HG02884 (cell line): Measurements from ENCODE around the gene COMMD10.
A peak's percentile ranks its signal among the peaks of the same experiment; 100 is the strongest.

Experiments used
- ATAC-seq: cut with Tn5 transposase; IDR thresholded peaks from one replicate; pipeline ENCODE4 v1.9.1; 2021; ENCODE audit warnings: mild to moderate bottlenecking, moderate library complexity; ENCODE audit not compliant: unreplicated experiment

Gene COMMD10

GRCh38 chr5:116209166-116209565 lies 124.3 kb downstream of the COMMD10 start:
- ATAC-seq = no peak

DNA sequence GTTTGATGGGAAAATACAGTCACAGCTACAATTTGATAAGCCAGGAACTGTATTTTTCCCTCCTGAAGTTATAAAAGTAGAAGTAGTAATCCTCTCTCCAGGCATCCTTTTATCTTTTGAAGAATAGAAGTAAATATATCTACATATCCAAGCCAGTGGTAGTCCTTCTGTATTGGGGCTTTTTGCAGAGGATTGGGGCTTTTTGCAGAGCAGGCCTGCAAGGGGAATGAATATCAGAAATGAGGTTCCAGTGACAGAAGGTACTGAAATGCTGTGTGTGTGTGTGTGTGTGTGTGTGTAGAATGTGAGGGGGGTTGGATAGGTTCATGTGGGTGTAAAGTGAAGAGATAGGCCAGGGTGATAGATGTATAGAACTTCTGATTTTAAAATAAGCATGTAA lies 127.4 kb downstream of the COMMD10 start:
- no peak for ATAC-seq

- no peak for ATAC-seq
Observed at GRCh38 chr5:116216246-116216645, 131.4 kb downstream of the COMMD10 start.

DNA sequence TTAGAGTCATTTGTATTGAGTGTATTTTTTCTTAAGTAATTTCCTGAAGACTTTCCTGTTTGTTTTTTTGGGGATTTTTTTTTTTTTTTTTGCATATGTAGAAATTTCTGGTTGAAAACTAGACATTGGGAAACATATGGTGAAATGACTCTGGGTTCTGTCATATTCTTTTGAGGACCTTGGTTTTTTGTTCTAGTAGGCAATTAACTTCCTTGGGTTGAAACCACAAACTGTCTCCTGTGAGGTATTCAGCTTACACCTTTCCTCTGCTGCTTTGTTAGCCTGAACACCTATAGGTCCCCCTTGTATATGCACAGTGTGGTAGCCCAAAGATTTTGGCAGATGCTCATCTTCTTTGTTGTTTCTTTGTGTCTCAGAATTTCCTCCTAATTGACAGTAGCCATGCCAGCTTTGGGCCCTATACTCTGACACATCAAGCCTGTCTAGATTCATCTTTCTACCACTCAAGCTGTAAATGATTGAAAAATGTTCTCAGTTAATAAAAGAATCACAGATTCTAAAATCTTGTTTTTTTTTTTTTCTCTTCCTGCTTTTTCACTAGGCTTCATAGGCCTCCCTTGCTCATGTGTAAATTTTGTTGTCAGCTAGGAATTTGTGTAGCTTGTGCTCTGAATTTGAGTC lies 140.6 kb downstream of the COMMD10 start:
- ATAC-seq = no peak

DNA sequence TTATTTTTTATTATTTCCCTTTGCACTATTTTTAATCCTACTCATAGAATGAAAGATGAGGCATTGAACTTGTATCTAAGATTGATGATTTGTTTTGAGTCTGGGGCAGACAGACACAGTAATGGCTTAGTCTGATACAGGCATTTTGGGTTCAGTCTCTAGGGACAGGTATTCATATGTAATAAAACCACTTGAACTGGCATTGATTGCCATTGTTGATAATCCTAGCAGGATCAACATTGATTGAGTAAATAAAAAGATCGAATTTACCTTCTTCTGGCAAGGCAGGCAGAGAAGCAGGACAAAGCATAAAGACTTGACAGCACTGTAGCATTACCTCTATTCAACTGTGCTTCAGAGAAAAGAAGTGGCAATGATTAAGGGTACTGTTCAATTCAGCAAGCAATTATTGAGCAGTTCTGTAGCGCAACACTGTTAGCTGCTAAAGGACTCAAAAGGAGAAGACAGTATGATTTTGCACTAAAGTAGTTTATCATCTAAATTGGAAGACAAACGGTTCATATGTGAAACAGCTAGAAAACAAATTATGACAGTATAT lies 144.4 kb downstream of the COMMD10 start:
- ATAC-seq = no peak

DNA sequence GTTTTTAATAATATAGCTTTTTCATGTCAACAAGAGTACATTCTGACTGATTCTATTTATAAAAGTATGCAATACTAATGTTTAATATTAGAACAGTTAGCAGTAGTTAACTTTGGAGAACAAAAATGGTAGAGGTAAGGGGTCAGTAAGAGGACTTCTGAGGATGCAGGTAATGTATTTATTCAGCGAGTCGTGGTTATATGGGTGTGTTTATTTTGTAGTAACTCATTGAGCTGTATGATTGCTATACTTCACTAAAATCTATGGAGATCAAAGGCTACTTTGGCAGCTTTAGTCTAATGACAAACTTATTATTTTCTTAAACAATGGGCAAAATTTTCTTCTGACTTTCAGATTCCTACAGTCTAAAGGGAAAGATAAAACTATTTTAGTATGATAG lies 146.5 kb downstream of the COMMD10 start:
- no peak for ATAC-seq

DNA sequence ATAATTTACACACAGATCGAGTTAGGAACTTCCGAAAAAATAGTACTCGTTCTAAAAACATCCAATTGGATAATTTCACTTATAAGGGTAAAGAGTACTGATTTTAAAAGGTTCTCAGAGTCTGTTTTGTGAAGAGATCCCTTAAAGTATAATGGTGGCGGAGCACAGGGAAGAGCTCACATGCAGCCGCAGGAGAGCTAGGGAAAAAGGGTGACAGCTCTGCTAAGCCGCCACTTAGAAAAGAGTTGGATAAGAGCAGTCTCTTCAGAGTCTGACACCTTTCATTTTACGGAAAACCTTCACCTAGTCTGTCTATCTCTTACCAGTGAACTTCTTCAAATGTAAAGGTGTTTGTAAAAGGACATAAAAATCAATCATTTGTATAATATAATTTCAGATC lies 149.9 kb downstream of the COMMD10 start:
- no peak for ATAC-seq

DNA sequence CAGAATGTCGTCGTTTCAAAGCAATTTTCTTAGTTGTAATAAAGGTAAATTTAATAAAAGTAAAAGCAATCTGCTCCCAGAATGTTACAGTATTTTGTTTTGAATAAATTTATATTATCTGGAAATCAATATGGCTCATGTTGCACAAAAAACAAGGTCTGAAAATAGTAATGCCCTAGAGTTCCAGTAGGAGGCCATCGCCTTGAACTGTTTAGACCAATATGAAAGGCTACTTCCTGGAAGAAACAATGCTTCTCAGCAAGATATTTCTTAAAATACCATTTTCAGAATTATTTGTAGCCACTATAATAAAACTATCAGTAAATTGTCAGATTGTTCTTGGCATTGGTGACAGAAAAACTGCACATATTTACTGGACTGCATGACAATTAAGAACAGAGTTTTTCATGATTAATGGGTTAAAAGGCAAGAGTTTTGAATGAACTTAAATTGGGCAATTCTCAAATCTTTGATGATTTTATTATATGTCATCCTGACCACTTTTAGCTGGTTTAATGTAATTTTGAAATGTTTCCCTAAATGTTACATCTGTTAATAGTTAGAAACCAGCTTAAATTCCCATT lies 153.2 kb downstream of the COMMD10 start:
- no peak for ATAC-seq

- no peak for ATAC-seq
Observed at GRCh38 chr5:116242343-116242742, 157.5 kb downstream of the COMMD10 start.

GRCh38 chr5:116248432-116248831 lies 163.6 kb downstream of the COMMD10 start:
- ATAC-seq = no peak

DNA sequence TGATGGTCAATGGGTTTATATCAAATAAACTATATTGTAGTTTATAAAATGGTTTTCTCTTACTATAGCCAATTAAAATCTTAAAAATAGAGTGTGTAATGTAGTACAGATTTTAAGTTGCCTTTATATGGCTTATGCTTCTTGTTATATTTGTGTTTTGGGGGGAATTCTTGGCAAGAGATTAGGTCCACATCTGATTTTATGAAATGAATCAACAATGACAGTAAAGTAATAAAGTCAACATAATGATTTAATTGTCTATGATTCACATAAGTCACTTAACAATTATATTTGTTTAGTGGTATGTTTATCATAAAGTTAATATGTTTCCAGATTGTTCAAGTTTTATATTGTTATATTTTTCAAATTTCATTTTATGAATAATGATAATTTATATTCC lies 164.8 kb downstream of the COMMD10 start:
- no peak for ATAC-seq

- no peak for ATAC-seq
Observed at GRCh38 chr5:116256717-116257116, 171.9 kb downstream of the COMMD10 start.

DNA sequence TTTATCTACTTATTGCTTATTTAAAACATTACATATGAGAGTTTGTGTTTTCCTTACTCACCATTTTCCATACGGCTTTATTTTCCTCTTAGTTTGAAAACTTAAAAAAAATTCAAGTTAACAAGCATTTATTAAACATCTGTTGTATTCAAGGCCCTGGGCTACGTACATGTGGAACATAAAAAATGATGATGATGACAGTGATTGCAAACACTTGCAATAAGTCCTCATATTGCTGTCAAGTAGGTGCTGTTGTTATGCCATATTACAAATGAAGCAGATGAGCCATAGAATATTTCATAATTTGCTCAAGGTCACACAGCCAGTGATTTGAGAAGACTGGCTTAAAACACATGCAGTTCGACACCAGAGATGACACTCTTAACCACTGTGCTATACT lies 180.6 kb downstream of the COMMD10 start:
- no peak for ATAC-seq

DNA sequence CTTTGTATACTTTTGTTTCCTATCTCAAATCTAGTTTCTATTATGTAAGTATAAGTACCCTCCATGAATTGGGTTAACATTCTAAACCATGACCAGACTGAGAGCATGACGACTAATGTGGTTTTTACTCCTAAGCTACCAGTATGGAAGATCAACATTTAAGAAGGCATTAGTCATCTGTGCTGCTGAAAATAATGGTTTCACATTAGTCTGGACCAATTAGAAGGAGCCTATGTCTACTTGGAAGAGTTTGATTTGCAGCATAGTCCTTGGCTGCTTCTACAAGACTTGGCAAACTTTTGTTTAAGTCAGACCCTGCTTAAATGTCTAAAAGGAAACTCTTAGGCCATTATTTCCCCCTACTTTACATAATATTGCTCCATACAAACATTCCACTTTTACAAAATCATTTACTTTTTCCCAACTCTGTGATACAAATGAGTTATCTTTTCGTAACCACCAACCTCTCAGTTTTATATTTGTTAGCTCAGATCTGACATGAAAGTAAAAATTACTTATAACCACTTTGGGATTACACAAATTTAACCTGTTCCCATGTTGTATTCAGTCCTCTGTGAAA lies 186.7 kb downstream of the COMMD10 start:
- ATAC-seq = no peak

DNA sequence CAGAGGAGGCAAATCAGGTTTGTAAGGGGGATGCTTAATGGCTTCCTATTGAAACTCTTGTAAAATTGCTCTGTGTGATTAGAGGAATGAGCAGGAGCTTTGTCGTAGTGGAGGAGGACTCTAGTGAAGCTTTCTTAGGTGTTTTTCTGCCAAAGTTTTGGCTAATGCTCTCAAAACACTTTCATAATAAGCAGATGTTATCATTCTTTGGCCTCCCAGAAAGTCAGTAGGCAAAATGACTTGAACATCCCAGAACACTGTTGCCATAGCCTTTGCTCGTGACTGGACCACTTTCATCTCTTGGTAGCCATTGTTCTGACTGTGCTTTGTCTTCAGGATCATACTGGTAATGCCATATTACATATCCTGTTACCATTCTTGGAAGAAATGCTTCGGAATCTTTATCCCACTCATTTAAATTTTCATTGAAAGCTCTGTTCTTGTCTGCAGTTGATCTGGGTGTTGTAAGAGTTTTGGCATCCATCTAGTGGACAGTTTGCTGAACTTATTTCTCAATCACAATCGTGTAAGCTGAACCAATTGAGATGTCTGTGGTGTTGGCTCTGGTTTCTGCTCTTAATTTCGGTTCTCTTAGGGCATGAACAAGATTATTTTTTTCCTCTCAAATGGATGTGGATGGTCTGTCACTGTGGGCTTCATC lies 187.6 kb downstream of the COMMD10 start:
- ATAC-seq = no peak

GRCh38 chr5:116273448-116274242 lies 188.8 kb downstream of the COMMD10 start:
- ATAC-seq = peak; percentile 98

DNA sequence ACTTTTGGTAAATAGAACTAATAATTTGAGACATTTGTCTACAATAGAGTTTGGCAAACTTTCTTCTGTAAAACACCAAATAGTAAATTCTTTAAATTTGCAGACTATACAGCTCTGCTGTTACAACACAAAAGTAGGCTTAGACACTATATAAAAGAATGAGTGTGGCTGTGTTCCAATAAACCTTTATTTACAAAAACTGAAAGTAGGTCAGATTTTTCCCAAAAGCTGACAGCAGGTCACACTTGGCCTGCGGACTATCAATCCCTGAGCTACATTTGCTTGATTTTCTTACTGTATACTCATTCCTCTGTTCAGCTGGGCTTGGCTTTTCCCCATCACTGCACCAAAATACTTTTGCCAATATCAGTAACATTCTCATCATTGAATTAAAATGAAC lies 189.4 kb downstream of the COMMD10 start:
- ATAC-seq = no peak

- no peak for ATAC-seq
Observed at GRCh38 chr5:116275282-116275681, 190.5 kb downstream of the COMMD10 start.

DNA sequence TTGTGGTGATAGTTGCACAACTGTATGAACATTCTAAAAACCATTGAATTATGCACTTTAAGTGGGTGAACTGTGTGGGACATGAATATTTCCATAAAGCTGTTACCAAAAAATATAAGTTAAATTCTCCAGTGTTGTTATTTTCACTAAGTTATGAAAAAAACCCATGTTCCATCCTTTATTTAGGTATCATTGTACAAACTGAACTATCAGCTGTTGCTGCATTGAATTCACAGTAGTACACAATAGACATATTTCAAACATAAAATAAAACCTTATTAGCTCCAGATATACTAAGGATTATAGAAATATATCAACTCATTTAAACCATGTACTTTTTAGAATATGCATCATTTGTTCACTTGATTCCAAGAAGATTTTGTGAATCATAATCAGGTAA lies 192.1 kb downstream of the COMMD10 start:
- no peak for ATAC-seq

GRCh38 chr5:116280149-116280803 lies 195.5 kb downstream of the COMMD10 start:
- ATAC-seq = no peak

- ATAC-seq = no peak
Observed at GRCh38 chr5:116281309-116281708, 196.5 kb downstream of the COMMD10 start.
